IMR-90 (cell line): ENCODE data around the gene KIF1B. TPM values are rescaled to one million over a fixed set of nuclear protein-coding genes. Genes with fewer than 3 reads are reported as not detected.

ENCODE experiments used
- ATAC-seq: fragments of 200-7000 bp; cut with Tn5 transposase; 2 replicates; pipeline ENCODE4 v1.9.1; 2020; ENCODE audit warnings: low read depth, mild to moderate bottlenecking, moderate library complexity
- BruUV-seq: library from RNA; stranded (reverse); fragments of 400-500 nt; replicated peaks from 2 replicates; lab custom pipeline; 2021; lab: Mats Ljungman, UMichigan
- CTCF ChIA-PET: fragments of 300-600 bp; formaldehyde crosslinking; extraction: SDS; loops from one replicate; lab custom pipeline; 2021; ENCODE audit warnings: antibody characterized with exemption; lab: Yijun Ruan, JAX
- POLR2A ChIA-PET: fragments of 300-600 bp; sonication (Branson Sonifier 250); formaldehyde crosslinking; loops from one replicate; lab custom pipeline; 2022; ENCODE audit warnings: antibody characterized with exemption; ENCODE audit not compliant: unreplicated experiment; lab: Charles Lee
- DNase-seq: peaks from one replicate; pipeline ENCODE4 v3.0.0; 2013
- H2AFZ ChIP-seq: replicated peaks from 2 replicates; pipeline ENCODE3; 2013; ENCODE audit warnings: low read length, mild to moderate bottlenecking; ENCODE audit not compliant: poor library complexity
- H2AK5ac ChIP-seq: 2 replicates; pipeline ENCODE4 v1.6.1; 2013; ENCODE audit warnings: low read depth, low read length, inconsistent platforms
- H2AK9ac ChIP-seq: replicated peaks from 2 replicates; pipeline ENCODE3; 2013; ENCODE audit warnings: mild to moderate bottlenecking, low read depth, low read length, moderate library complexity; ENCODE audit not compliant: poor library complexity
- H2BK120ac ChIP-seq: 2 replicates; pipeline ENCODE4 v1.6.1; 2013; ENCODE audit warnings: low read depth, low read length, inconsistent platforms
- H2BK15ac ChIP-seq: 3 replicates; pipeline ENCODE4 v1.6.1; 2013; ENCODE audit warnings: low read depth, low read length, inconsistent platforms
- H2BK20ac ChIP-seq: 2 replicates; pipeline ENCODE4 v1.6.1; 2013; ENCODE audit warnings: low read depth, mild to moderate bottlenecking, inconsistent platforms, low read length, moderate library complexity
- H2BK5ac ChIP-seq: 2 replicates; pipeline ENCODE4 v1.6.1; 2013; ENCODE audit warnings: mild to moderate bottlenecking, low read depth, low read length, inconsistent platforms; ENCODE audit not compliant: poor library complexity, severe bottlenecking
- H3K14ac ChIP-seq: replicated peaks from 2 replicates; pipeline ENCODE4 v1.6.1; 2013; ENCODE audit warnings: low read depth, low read length, inconsistent platforms
- H3K18ac ChIP-seq: 2 replicates; pipeline ENCODE4 v1.6.1; 2013; ENCODE audit warnings: low read depth, low read length, control low read depth
- H3K23ac ChIP-seq: 2 replicates; pipeline ENCODE4 v1.6.1; 2013; ENCODE audit warnings: low read depth, low read length, inconsistent platforms
- H3K27ac ChIP-seq: 2 replicates; pipeline ENCODE4 v1.5.1; 2013; ENCODE audit warnings: mild to moderate bottlenecking, control low read depth, low read length; ENCODE audit not compliant: insufficient read depth
- H3K27me3 ChIP-seq: 2 replicates; pipeline ENCODE4 v1.6.1; 2013; ENCODE audit warnings: low read length; ENCODE audit not compliant: control insufficient read depth, insufficient read depth
- H3K36me3 ChIP-seq: 2 replicates; pipeline ENCODE4 v1.6.1; 2013; ENCODE audit warnings: low read length, mixed read lengths; ENCODE audit not compliant: control insufficient read depth, insufficient read depth
- H3K4ac ChIP-seq: 2 replicates; pipeline ENCODE4 v1.6.1; 2013; ENCODE audit warnings: low read depth, low read length, inconsistent platforms
- H3K4me1 ChIP-seq: 2 replicates; pipeline ENCODE4 v1.6.1; 2013; ENCODE audit warnings: low read length, mixed read lengths; ENCODE audit not compliant: control insufficient read depth, insufficient read depth
- H3K4me2 ChIP-seq: 2 replicates; pipeline ENCODE4 v1.6.1; 2013; ENCODE audit warnings: low read depth, mild to moderate bottlenecking, control low read depth, low read length, moderate library complexity
- H3K4me3 ChIP-seq: 2 replicates; pipeline ENCODE4 v1.5.1; 2013; ENCODE audit warnings: low read depth, mild to moderate bottlenecking, control low read depth, low read length, moderate library complexity; ENCODE audit not compliant: insufficient read depth
- H3K56ac ChIP-seq: 2 replicates; pipeline ENCODE4 v1.6.1; 2013; ENCODE audit warnings: low read length, inconsistent platforms; ENCODE audit not compliant: insufficient read depth; ENCODE audit errors: extremely low read depth
- H3K79me1 ChIP-seq, 2 experiments: 2 replicates each; pipeline ENCODE4 v1.6.1; 2013; ENCODE audit warnings: low read length in 2 of 2, inconsistent platforms in 1 of 2, low read depth in 1 of 2
- H3K9ac ChIP-seq: 2 replicates; pipeline ENCODE4 v1.6.1; 2013; ENCODE audit warnings: low read depth, low read length, control low read depth
- H3K9me1 ChIP-seq: 2 replicates; pipeline ENCODE4 v1.6.1; 2013; ENCODE audit warnings: low read length, inconsistent platforms; ENCODE audit not compliant: insufficient read depth
- H3K9me3 ChIP-seq: 2 replicates; pipeline ENCODE4 v1.6.1; 2013; ENCODE audit warnings: low read length; ENCODE audit not compliant: control insufficient read depth, insufficient read depth
- H4K20me1 ChIP-seq: 2 replicates; pipeline ENCODE4 v1.6.1; 2013; ENCODE audit warnings: low read length, inconsistent platforms; ENCODE audit not compliant: insufficient read depth
- H4K5ac ChIP-seq: 2 replicates; pipeline ENCODE4 v1.6.1; 2013; ENCODE audit warnings: mild to moderate bottlenecking, low read depth, low read length, control low read depth
- H4K8ac ChIP-seq, 2 experiments: 2 replicates each; pipeline ENCODE4 v1.6.1; 2013; ENCODE audit warnings: low read depth in 2 of 2, low read length in 2 of 2, control low read depth in 1 of 2, inconsistent platforms in 1 of 2
- H4K91ac ChIP-seq: 2 replicates; pipeline ENCODE4 v1.6.1; 2013; ENCODE audit warnings: low read depth, low read length, inconsistent platforms; ENCODE audit not compliant: insufficient read depth
- BHLHE40 ChIP-seq: fragments of 150-350 bp; IDR thresholded peaks from 2 replicates; pipeline ENCODE4 v1.6.1; 2016; ENCODE audit warnings: mild to moderate bottlenecking, low read depth, low read length
- MAFK ChIP-seq: IDR thresholded peaks from 2 replicates; pipeline ENCODE4 v1.6.1; 2012; ENCODE audit warnings: low read depth, low read length, improper control_type of control experiment
- MXI1 ChIP-seq: IDR thresholded peaks from 2 replicates; pipeline ENCODE4 v1.6.1; 2012; ENCODE audit warnings: low read depth, mild to moderate bottlenecking, low read length, moderate library complexity, borderline replicate concordance
- WGBS, 2 experiments: methylation state at CpG; one replicate each; pipeline versions ENCODE4 v1.1.5 to v1.1.7; 2013; ENCODE audit warnings: missing lambda C conversion rate in 2 of 2; ENCODE audit not compliant: insufficient read length in 1 of 2; ENCODE audit errors: extremely low coverage in 2 of 2; 5-methylcytosine and 5-hydroxymethylcytosine counted together
- dilution Hi-C: fragments of 300-500 bp; cut with HindIII; formaldehyde crosslinking; loops from one replicate; pipeline ENCODE4 v1.14.3; 2018; ENCODE audit warnings: low sequenced_read_pairs; ENCODE audit not compliant: unreplicated experiment
- in situ Hi-C: fragments of 300-500 bp; cut with MboI; formaldehyde crosslinking; loops from 3 replicates; pipeline ENCODE4 v1.14.3; 2019; ENCODE audit warnings: low sequenced_read_pairs, inconsistent platforms, mixed read lengths
- intact Hi-C: fragments of 100-400 bp; cut with micrococcal nuclease; formaldehyde crosslinking; loops from 2 replicates; pipeline ENCODE4 v1.10.0; 2022
- polyA plus RNA-seq, 3 experiments: library from polyadenylated mRNA; depleted of rRNA; stranded (reverse); fragments of >200 nt; gene quantifications; 2 replicates each; pipeline ENCODE4 v1.2.3, GENCODE V29; 2012; ENCODE audit warnings: low replicate concordance in 1 of 3
- total RNA-seq: library from RNA; depleted of rRNA; stranded (reverse); fragments of >200 nt; gene quantifications from 2 replicates; pipeline ENCODE4 v1.2.3, GENCODE V29; 2012

KIF1B gene
- total and polyA plus RNA-seq, 2 of the 4 experiments (the other 2 are of a cell fraction), result 13.0 to 21.1 TPM

- Histone ChIP-seq H3K4ac (peak overlapping the region; percentile 67), H3K9ac (peak overlapping the region; percentile 91), H3K14ac (peak overlapping the region; percentile 74; the same call in 1 of the 2 replicates), H3K4me1 (peaks cover 6% of the 10 kb centered on the region), H3K4me2 (peak overlapping the region; percentile 97), H3K36me3 (peaks cover 12% of the 10 kb centered on the region), H3K9me3 (no peaks in the 10 kb centered on the region), H3K9me1 (peaks cover 9% of the 10 kb centered on the region; the same call in 1 of the 2 replicates), H2AK5ac (peak overlapping the region; percentile 60; the same call in 1 of the 2 replicates), H2AFZ (peak overlapping the region; percentile 98), H4K20me1 (peaks cover 29% of the 10 kb centered on the region; the same call in 1 of the 2 replicates), H3K27me3 (no peaks in the 10 kb centered on the region), H2BK120ac (no peak overlapping the region), H3K4me3 (peak overlapping the region; percentile 76), H3K23ac (peak overlapping the region; percentile 79), H3K18ac (peak overlapping the region; percentile 13), H2BK5ac (peak overlapping the region; percentile 77), H2AK9ac (peak overlapping the region; percentile 99), H4K8ac (peak overlapping the region in 1 of 2 experiments; percentile 40; a peak in 1 of 4 replicates), H2BK15ac (peak overlapping the region; percentile 7; the same call in 1 of the 3 replicates), H2BK20ac (no peak overlapping the region), H3K56ac (peak overlapping the region; percentile 45), H3K79me1 (peaks cover 14 to 28% of the 10 kb centered on the region in 2 experiments), H4K91ac (peak overlapping the region; percentile 46), H4K5ac (no peak overlapping the region), H3K27ac (peak overlapping the region; percentile 85)
- TSS peak; percentile 46 for BruUV-seq
- POLR2A ChIA-PET, result interaction anchor here (0.7 to 2.9 kb wide), 2 partner anchors 12 to 21 kb away, joined by 3 to 22 read pairs; no protein-coding TSS in a partner anchor
- ATAC-seq, result peak; percentile 2
- WGBS, 2 experiments, result 2% methylated on average over 28 of the region's 42 CpGs; no CpG with 5 or more reads in 1 of the 2 experiments
- in situ Hi-C loops (no loop called here), dilution Hi-C loops (no loop called here), intact Hi-C loops (loop anchor here (1.0 kb wide), 1 partner anchor 22 kb away; no protein-coding TSS in a partner anchor)
- peak; percentile 54 for DNase-seq
- CTCF ChIA-PET, result interaction anchor here (1.2 kb wide), 1 partner anchor 31 kb away, joined by 3 read pairs; the partner anchor contains the start of gene CENPS
- TF ChIP-seq MXI1, result peak; percentile 17; the same call in 1 of the 2 replicates
- TF ChIP-seq BHLHE40, result no peak; the same call in 1 of the 2 replicates
- no peak for TF ChIP-seq MAFK
These were observed 189.1 kb downstream of the KIF1B start for GRCh38 chr1:10399444-10399941.
